K562 (cell line): ENCODE results near the gene FASLG. TPM values are rescaled to one million over a fixed set of nuclear protein-coding genes. Genes with fewer than 3 reads are reported as not detected.

Source experiments
- CCAR2 ChIP-seq: fragments of 200-400 bp; formaldehyde crosslinking; IDR thresholded peaks from 2 replicates; pipeline ENCODE4 v1.6.1; 2017; ENCODE audit warnings: mild to moderate bottlenecking, low read depth, low read length
- CHD4 ChIP-seq: fragments of 200-600 bp; sonication (generic); IDR thresholded peaks from 3 replicates; pipeline ENCODE4 v1.6.1; 2012; ENCODE audit warnings: low read depth, mild to moderate bottlenecking, mixed read lengths, low read length, inconsistent platforms; ENCODE audit not compliant: insufficient read depth, insufficient replicate concordance, poor library complexity, severe bottlenecking
- DMBX1 ChIP-seq: fragments of 250-450 bp; sonication (Bioruptor Pico); IDR thresholded peaks from 2 replicates; pipeline ENCODE4 v1.8.0; 2022; ENCODE audit warnings: inconsistent platforms, mild to moderate bottlenecking, moderate library complexity, borderline replicate concordance
- HNRNPUL1 ChIP-seq: fragments of 200-400 bp; formaldehyde crosslinking; IDR thresholded peaks from 2 replicates; pipeline ENCODE4 v1.6.1; 2017; ENCODE audit warnings: low read length
- HOXB6 ChIP-seq: fragments of 250-450 bp; sonication (Bioruptor Pico); IDR thresholded peaks from 2 replicates; pipeline ENCODE4 v1.5.1; 2022; ENCODE audit warnings: mild to moderate bottlenecking, borderline replicate concordance
- MBD2 ChIP-seq: sonication (generic); IDR thresholded peaks from 2 replicates; pipeline ENCODE4 v1.6.1; 2016; ENCODE audit warnings: low read depth, borderline replicate concordance
- MXD1 ChIP-seq: fragments of 250-450 bp; sonication (Bioruptor Pico); IDR thresholded peaks from 2 replicates; pipeline ENCODE4 v1.8.0; 2021; ENCODE audit warnings: borderline replicate concordance, mild to moderate bottlenecking, moderate library complexity; ENCODE audit not compliant: poor library complexity, severe bottlenecking
- NFIC ChIP-seq: fragments of 450-650 bp; IDR thresholded peaks from 2 replicates; pipeline ENCODE4 v1.6.1; 2017; ENCODE audit warnings: mild to moderate bottlenecking, inconsistent platforms
- SAP30 ChIP-seq: fragments of 200-600 bp; sonication (generic); IDR thresholded peaks from 2 replicates; pipeline ENCODE4 v1.6.1; 2012; ENCODE audit warnings: borderline replicate concordance, low read depth, mild to moderate bottlenecking, moderate library complexity, low read length, control low read depth, inconsistent platforms; ENCODE audit not compliant: insufficient read depth, poor library complexity, severe bottlenecking
- TCF3 ChIP-seq: sonication (generic); formaldehyde crosslinking; IDR thresholded peaks from 2 replicates; pipeline ENCODE4 v1.4.0; 2020; ENCODE audit warnings: mild to moderate bottlenecking, missing genetic modification reagents
- ZBTB7A ChIP-seq: IDR thresholded peaks from 2 replicates; pipeline ENCODE4 v1.6.1; 2011; ENCODE audit warnings: low read depth, mild to moderate bottlenecking, low read length, moderate library complexity, borderline replicate concordance; ENCODE audit not compliant: control insufficient read depth
- ZC3H11A ChIP-seq: IDR thresholded peaks from 2 replicates; pipeline ENCODE4 v1.6.1; 2012; ENCODE audit warnings: low read depth, low read length, improper control_type of control experiment
- ZNF24 ChIP-seq: fragments of 450-650 bp; IDR thresholded peaks from 2 replicates; pipeline ENCODE4 v1.6.1; 2016
- ZNF347 ChIP-seq: fragments of 450-650 bp; formaldehyde crosslinking; IDR thresholded peaks from 2 replicates; pipeline ENCODE4 v1.4.0; 2020; ENCODE audit warnings: low read depth, mild to moderate bottlenecking, moderate library complexity
- ZNF592 ChIP-seq: fragments of 450-650 bp; IDR thresholded peaks from 2 replicates; pipeline ENCODE4 v1.6.1; 2017; ENCODE audit warnings: antibody characterized with exemption, mild to moderate bottlenecking
- ZNF707 ChIP-seq: fragments of 250-450 bp; sonication (Bioruptor Pico); conservative IDR thresholded peaks from 2 replicates; pipeline ENCODE4 v1.8.0; 2022; ENCODE audit warnings: inconsistent platforms, mild to moderate bottlenecking, moderate library complexity
- ZNF780A ChIP-seq: fragments of 250-450 bp; sonication (Bioruptor Pico); IDR thresholded peaks from 2 replicates; pipeline ENCODE4 v1.5.0; 2021; ENCODE audit warnings: mild to moderate bottlenecking
- polyA plus RNA-seq, 8 experiments: library from polyadenylated mRNA; depleted of rRNA in 4 of 8; stranded (reverse) in 5 of 8; unstranded in 3 of 8; fragments of >200 nt; fragmentation: Nextera tagmentation in 2 of 8; fragmentation: Illumina TruSeq in 1 of 8; extraction: Ambion mirVana in 2 of 8; extraction: Trizol in 1 of 8; gene quantifications; 2 replicates each; pipeline versions ENCODE4 v1.2.1 to v1.2.3, GENCODE V29; 2011 to 2014; ENCODE audit warnings: inconsistent platforms in 1 of 8, missing spikeins in 1 of 8
- total RNA-seq, 7 experiments: library from RNA; depleted of rRNA in 6 of 7; stranded (reverse); fragments of >200 nt in 6 of 7; fragmentation: Illumina TruSeq in 2 of 7; extraction: Trizol in 2 of 7; gene quantifications; 2 replicates each; pipeline versions ENCODE4 v1.2.1 to v1.2.3, GENCODE V29; 2011 to 2021; ENCODE audit warnings: low replicate concordance in 1 of 7
- TF ChIP-seq, protein P1 (sequence below): fragments of 250-450 bp; sonication (Bioruptor Pico); IDR thresholded peaks from 2 replicates; pipeline ENCODE4 v1.4.0; 2020; ENCODE audit warnings: mild to moderate bottlenecking, moderate library complexity
- TF ChIP-seq, protein P2 (sequence below): fragments of 250-450 bp; sonication (Bioruptor Pico); IDR thresholded peaks from 2 replicates; pipeline ENCODE4 v1.6.1; 2021; ENCODE audit warnings: mild to moderate bottlenecking

The FASLG gene
- total and polyA plus RNA-seq, 9 of the 15 experiments (the other 6 are each of a cell fraction or from before 2014, with no cell fraction given), result not detected

DNA sequence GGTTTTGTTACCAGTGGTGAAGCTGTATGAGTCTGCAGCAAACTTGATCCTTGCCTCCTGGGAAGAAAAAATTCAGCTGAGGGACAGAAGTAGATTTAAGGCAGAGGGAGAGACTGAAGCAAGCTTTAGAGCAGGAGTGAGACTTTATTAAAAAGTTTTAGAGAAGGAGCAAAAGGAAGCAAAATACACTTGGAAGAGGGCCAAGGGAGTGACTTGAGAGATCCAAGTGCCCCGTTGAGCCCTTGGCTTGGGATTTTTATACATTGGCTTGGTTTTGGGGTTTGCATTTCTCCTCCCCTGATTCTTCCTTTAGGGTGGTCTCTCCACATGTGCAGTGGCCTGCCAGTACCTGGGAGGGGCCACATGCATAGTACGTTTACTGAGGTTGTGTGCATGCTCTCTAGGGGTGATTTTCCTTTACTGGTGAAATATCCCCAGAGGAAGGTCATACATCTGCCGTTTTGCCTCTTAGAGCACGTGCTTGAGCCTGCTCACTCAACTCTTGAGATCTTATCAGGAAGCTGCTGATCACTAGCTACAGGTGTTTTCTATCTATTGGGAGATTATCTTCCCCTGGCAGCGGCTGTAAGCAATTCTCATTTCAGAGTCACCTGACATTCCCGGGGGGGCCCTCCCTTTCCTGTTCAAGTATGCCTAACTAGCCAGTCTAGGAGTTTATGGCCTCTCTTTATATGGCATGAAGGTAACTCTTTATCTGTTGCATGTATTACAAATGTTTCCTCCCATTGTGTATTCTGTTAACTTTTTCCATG, 20.3 kb downstream of the FASLG start (continued):
- TF ChIP-seq ZNF707 (CRISPR knock-in tag) (no peak), ZBTB7A (no peak), ZNF592 (no peak), CCAR2 (no peak), DMBX1 (CRISPR knock-in tag) (no peak), ZNF24 (no peak), ZNF347 (CRISPR knock-in tag) (no peak), CHD4 (no peak), NFIC (peak; percentile 86), TCF3 (CRISPR knock-in tag) (peak; percentile 45), MXD1 (CRISPR knock-in tag) (no peak), ZC3H11A (no peak), ZNF780A (CRISPR knock-in tag) (no peak), HNRNPUL1 (no peak), HOXB6 (CRISPR knock-in tag) (no peak), SAP30 (no peak), MBD2 (no peak)
- TF ChIP-seq, protein P1, sequence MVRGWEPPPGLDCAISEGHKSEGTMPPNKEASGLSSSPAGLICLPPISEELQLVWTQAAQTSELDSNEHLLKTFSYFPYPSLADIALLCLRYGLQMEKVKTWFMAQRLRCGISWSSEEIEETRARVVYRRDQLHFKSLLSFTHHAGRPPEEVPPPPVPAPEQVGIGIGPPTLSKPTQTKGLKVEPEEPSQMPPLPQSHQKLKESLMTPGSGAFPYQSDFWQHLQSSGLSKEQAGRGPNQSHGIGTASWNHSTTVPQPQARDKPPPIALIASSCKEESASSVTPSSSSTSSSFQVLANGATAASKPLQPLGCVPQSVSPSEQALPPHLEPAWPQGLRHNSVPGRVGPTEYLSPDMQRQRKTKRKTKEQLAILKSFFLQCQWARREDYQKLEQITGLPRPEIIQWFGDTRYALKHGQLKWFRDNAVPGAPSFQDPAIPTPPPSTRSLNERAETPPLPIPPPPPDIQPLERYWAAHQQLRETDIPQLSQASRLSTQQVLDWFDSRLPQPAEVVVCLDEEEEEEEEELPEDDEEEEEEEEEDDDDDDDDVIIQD (CRISPR knock-in tag), result no peak
- TF ChIP-seq, protein P2, sequence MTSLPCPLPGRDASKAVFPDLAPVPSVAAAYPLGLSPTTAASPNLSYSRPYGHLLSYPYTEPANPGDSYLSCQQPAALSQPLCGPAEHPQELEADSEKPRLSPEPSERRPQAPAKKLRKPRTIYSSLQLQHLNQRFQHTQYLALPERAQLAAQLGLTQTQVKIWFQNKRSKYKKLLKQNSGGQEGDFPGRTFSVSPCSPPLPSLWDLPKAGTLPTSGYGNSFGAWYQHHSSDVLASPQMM (CRISPR knock-in tag), result no peak
